ENCODE data around the gene KLHL22.

DNA sequence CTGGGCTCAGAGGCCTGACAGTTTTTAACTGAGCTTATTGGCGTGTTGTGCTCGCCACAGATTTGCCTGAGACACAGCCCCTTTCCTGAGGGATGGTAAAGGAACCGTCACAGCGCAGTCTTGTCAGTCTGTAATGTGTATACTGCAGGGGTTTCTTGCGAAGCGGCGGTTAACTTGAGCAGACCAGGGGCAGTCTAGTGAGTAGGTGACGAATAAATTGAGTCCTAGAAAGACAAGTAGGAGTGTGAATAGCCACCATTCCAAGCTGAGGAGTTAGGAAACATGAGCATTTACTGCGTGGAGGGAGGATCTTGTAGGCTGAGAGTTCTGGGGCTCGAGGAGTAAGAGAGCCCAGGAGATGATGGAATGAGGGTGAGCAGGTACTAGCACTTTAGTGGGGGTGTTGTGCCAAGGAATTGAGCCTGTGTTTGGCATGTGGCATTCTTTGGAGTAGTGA lies 13.2 kb upstream of the KLHL22 start:
- TF ChIP-seq, protein P1, sequence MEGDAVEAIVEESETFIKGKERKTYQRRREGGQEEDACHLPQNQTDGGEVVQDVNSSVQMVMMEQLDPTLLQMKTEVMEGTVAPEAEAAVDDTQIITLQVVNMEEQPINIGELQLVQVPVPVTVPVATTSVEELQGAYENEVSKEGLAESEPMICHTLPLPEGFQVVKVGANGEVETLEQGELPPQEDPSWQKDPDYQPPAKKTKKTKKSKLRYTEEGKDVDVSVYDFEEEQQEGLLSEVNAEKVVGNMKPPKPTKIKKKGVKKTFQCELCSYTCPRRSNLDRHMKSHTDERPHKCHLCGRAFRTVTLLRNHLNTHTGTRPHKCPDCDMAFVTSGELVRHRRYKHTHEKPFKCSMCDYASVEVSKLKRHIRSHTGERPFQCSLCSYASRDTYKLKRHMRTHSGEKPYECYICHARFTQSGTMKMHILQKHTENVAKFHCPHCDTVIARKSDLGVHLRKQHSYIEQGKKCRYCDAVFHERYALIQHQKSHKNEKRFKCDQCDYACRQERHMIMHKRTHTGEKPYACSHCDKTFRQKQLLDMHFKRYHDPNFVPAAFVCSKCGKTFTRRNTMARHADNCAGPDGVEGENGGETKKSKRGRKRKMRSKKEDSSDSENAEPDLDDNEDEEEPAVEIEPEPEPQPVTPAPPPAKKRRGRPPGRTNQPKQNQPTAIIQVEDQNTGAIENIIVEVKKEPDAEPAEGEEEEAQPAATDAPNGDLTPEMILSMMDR (conservative IDR thresholded peaks at IDR 0.05; ENCODE audit: low read depth, low read length): no peak
- no peak for TF ChIP-seq EZH2phosphoT487 (IDR thresholded peaks at IDR 0.05; ENCODE audit: borderline replicate concordance, low read length)

Measured in PC-3 (cell line).